ENCODE results near the gene F2RL1. TPM values are rescaled to one million over a fixed set of nuclear protein-coding genes. Genes with fewer than 3 reads are reported as not detected.
"Not testable (repeated sequence)": the region's sequence is repeated elsewhere in the genome, so short reads cannot be mapped to it uniquely, and the experiment has no call there.

The F2RL1 gene
- total RNA-seq, 2 donors from 2014 or later = 17.5 to 20.2 TPM

GRCh38 chr5:76821136-76821535 lies 2.3 kb downstream of the F2RL1 start:
- Histone ChIP-seq H3K36me3 (replicated peaks in 1 of 2; ENCODE audit: insufficient read depth in 1 of 2, low read depth in 2 of 2) (no peaks in the 10 kb centered on the region), H3K9me3 (no peaks in the 10 kb centered on the region), H3K27me3 (no peaks in the 10 kb centered on the region), H3K27ac (peak overlapping the region in 2 of 4 donors; percentile 37 to 91), H3K4me1 (peaks cover 16% of the 10 kb centered on the region), H3K4me3 (no peak overlapping the region)
- WGBS, 2 donors = 70 to 79% methylated on average over 4 of the region's 4 CpGs
- ATAC-seq (no peak), DNase-seq (no peak)
- intact Hi-C loops (cut with DNase I) = no loop called here
- no peak for TF ChIP-seq CTCF (IDR thresholded peaks at IDR 0.05)
- no peak for TF ChIP-seq POLR2A (IDR thresholded peaks at IDR 0.05)

GRCh38 chr5:76822105-76822731 lies 3.4 kb downstream of the F2RL1 start:
- intact Hi-C loops (cut with DNase I); H3K36me3 ChIP-seq (replicated peaks in 1 of 2; ENCODE audit: insufficient read depth in 1 of 2, low read depth in 2 of 2); DNase-seq; H3K27me3 ChIP-seq; ATAC-seq; H3K9me3 ChIP-seq; H3K4me3 ChIP-seq: not testable (repeated sequence)
- 61 to 66% methylated on average over 7 of the region's 7 CpGs for WGBS, 2 donors
- Histone ChIP-seq H3K4me1 (peaks cover 16% of the 10 kb centered on the region), H3K27ac (peak overlapping the region in 3 of 4 donors; percentile 1 to 54 (median 51))

GRCh38 chr5:76826416-76826815 lies 7.6 kb downstream of the F2RL1 start:
- DNase-seq; H3K27me3 ChIP-seq; H3K9me3 ChIP-seq; H3K4me1 ChIP-seq; H3K36me3 ChIP-seq (replicated peaks in 1 of 2; ENCODE audit: insufficient read depth in 1 of 2, low read depth in 2 of 2); H3K27ac ChIP-seq; intact Hi-C loops (cut with DNase I); ATAC-seq; H3K4me3 ChIP-seq: not testable (repeated sequence)

- ATAC-seq = peak; percentile 73
- H3K36me3 ChIP-seq (replicated peaks in 1 of 2; ENCODE audit: insufficient read depth in 1 of 2, low read depth in 2 of 2) = no peaks in the 10 kb centered on the region
- intact Hi-C loops (cut with DNase I) = no loop called here
- H3K27ac ChIP-seq = no peak overlapping the region
- peak in 2 of 4 donors; percentile 20 to 43 for DNase-seq
- 32 to 41% methylated on average over 2 of the region's 2 CpGs for WGBS, 2 donors
- H3K9me3 ChIP-seq = no peaks in the 10 kb centered on the region
- H3K4me1 ChIP-seq = no peaks in the 10 kb centered on the region
- TF ChIP-seq CTCF (IDR thresholded peaks at IDR 0.05) (no peak), POLR2A (IDR thresholded peaks at IDR 0.05) (no peak)
- no peak overlapping the region for H3K4me3 ChIP-seq
- H3K27me3 ChIP-seq = no peaks in the 10 kb centered on the region
These were observed 12.3 kb downstream of the F2RL1 start for GRCh38 chr5:76831110-76831452.

GRCh38 chr5:76836181-76836580 lies 17.4 kb downstream of the F2RL1 start:
- H3K9me3 ChIP-seq = no peaks in the 10 kb centered on the region

More at GRCh38 chr5:76836181-76836580, 17.4 kb downstream of the F2RL1 start:
- Histone ChIP-seq H3K27me3 (no peaks in the 10 kb centered on the region), H3K27ac (peak overlapping the region in 1 of 4 donors; percentile 75), H3K36me3 (replicated peaks in 1 of 2; ENCODE audit: insufficient read depth in 1 of 2, low read depth in 2 of 2) (no peaks in the 10 kb centered on the region), H3K4me3 (no peak overlapping the region), H3K4me1 (peaks cover 11% of the 10 kb centered on the region)
- WGBS, 2 donors = 70 to 84% methylated on average over 2 of the region's 2 CpGs
- ATAC-seq = no peak
- TF ChIP-seq CTCF (IDR thresholded peaks at IDR 0.05) (no peak), POLR2A (IDR thresholded peaks at IDR 0.05) (no peak)
- intact Hi-C loops (cut with DNase I) = no loop called here
- no peak for DNase-seq
